Sigmoid colon (tissue), 4 donors: Measurements from ENCODE around the gene GSTO2.

Experiments used
- CTCF ChIP-seq, 4 experiments: fragments of 450-650 bp in 3 of 4; fragments of 200-600 bp in 1 of 4; IDR thresholded peaks; one replicate each; pipeline ENCODE4 v1.5.1; 2016 to 2019; ENCODE audit warnings: antibody characterized with exemption in 4 of 4, mild to moderate bottlenecking in 3 of 4, moderate library complexity in 2 of 4
- EP300 ChIP-seq, 4 donors: sonication (generic); formaldehyde crosslinking; IDR thresholded peaks; one replicate each; pipeline ENCODE4 v1.6.1; 2017; ENCODE audit warnings: antibody characterized with exemption in 4 of 4
- POLR2AphosphoS5 ChIP-seq, 4 donors: sonication (generic); formaldehyde crosslinking; IDR thresholded peaks; one replicate each; pipeline ENCODE4 v1.6.1; 2017; ENCODE audit warnings: antibody characterized with exemption in 4 of 4

GRCh38 chr10:104342941-104343411, 74.0 kb downstream of the GSTO2 start:
- no peak for TF ChIP-seq CTCF (IDR thresholded peaks at IDR 0.05)
- peak in 1 of 4 donors; percentile 6 for TF ChIP-seq POLR2AphosphoS5 (IDR thresholded peaks at IDR 0.05)
- TF ChIP-seq EP300 (IDR thresholded peaks at IDR 0.05): no peak
